Measurements from ENCODE around the gene LANCL2. TPM values are rescaled to one million over a fixed set of nuclear protein-coding genes. Genes with fewer than 3 reads are reported as not detected.

The LANCL2 gene
- total and polyA plus RNA-seq, 2 experiments from 2014 or later, result 7.3 to 10.7 TPM

GRCh38 chr7:55361560-55361959, 3.6 kb upstream of the LANCL2 start (continued):
- TF ChIP-seq REST (IDR thresholded peaks at IDR 0.05; ENCODE audit: unreplicated experiment), result no peak
- TF ChIP-seq JUNB (IDR thresholded peaks at IDR 0.05; ENCODE audit: unreplicated experiment), result no peak
- no peak for TF ChIP-seq EZH2phosphoT487 (IDR thresholded peaks at IDR 0.05; ENCODE audit: unreplicated experiment)
- TF ChIP-seq CTCF (conservative IDR thresholded peaks at IDR 0.05; ENCODE audit: low read depth in 2 of 2), result no peak
- no peak for TF ChIP-seq ETS1 (IDR thresholded peaks at IDR 0.05)
- no peak for TF ChIP-seq ZNF114 (CRISPR knock-in tag; IDR thresholded peaks at IDR 0.05)
- TF ChIP-seq CREB1 (CRISPR knock-in tag; IDR thresholded peaks at IDR 0.05; ENCODE audit: low read depth), result no peak

- no peak overlapping the region for H3K4me2 ChIP-seq
- H3K27ac ChIP-seq (ENCODE audit: low read depth), result no peak overlapping the region
- no peaks in the 10 kb centered on the region for H3K36me3 ChIP-seq (ENCODE audit: insufficient read depth)
- no peaks in the 10 kb centered on the region for H3F3A ChIP-seq (replicated peaks; ENCODE audit: low read depth)
- H3K4me3 ChIP-seq, result no peak overlapping the region
- Mint-ChIP-seq H3K27ac (no peak overlapping the region), H3K27me3 (ENCODE audit: insufficient read depth, low read depth, poor library complexity) (peaks cover 10% of the 10 kb centered on the region), H3K36me3 (ENCODE audit: low read depth) (peaks cover 4% of the 10 kb centered on the region; the same call in 1 of the 3 replicates), H3K9me3 (peaks cover 2% of the 10 kb centered on the region; the same call in 1 of the 3 replicates), H3K4me3 (no peak overlapping the region), H3K4me1 (peaks cover 17% of the 10 kb centered on the region)
- H3K9me2 ChIP-seq (ENCODE audit: insufficient read depth), result no peaks in the 10 kb centered on the region
- H3K27me3 ChIP-seq (ENCODE audit: insufficient read depth), result no peaks in the 10 kb centered on the region
- H4K20me1 ChIP-seq (replicated peaks; ENCODE audit: insufficient read depth), result no peaks in the 10 kb centered on the region
- no peak for ATAC-seq
- DNase-seq (ENCODE audit: low spot score), result no peak
- H3K79me2 ChIP-seq (replicated peaks; ENCODE audit: insufficient read depth), result no peaks in the 10 kb centered on the region
- H3K4me1 ChIP-seq (ENCODE audit: insufficient read depth), result peaks cover 6% of the 10 kb centered on the region; the same call in 1 of the 2 replicates
- H2AFZ ChIP-seq, result no peak overlapping the region
- TF ChIP-seq EZH2 (IDR thresholded peaks at IDR 0.05; ENCODE audit: low read depth, unreplicated experiment), result no peak
- TF ChIP-seq POLR2AphosphoS5 (IDR thresholded peaks at IDR 0.05; ENCODE audit: low read depth), result no peak
- TF ChIP-seq ZNF331 (CRISPR knock-in tag; IDR thresholded peaks at IDR 0.05; ENCODE audit: low read depth), result no peak
- TF ChIP-seq JUNB (IDR thresholded peaks at IDR 0.05; ENCODE audit: unreplicated experiment), result no peak
- no peak for TF ChIP-seq ZNF462 (CRISPR knock-in tag; IDR thresholded peaks at IDR 0.05)
Observed at GRCh38 chr7:55362927-55363326, 2.2 kb upstream of the LANCL2 start.

Data from GM23338 (cell line).